Measurements from ENCODE around the gene SERPING1.

- TF ChIP-seq, protein P1, sequence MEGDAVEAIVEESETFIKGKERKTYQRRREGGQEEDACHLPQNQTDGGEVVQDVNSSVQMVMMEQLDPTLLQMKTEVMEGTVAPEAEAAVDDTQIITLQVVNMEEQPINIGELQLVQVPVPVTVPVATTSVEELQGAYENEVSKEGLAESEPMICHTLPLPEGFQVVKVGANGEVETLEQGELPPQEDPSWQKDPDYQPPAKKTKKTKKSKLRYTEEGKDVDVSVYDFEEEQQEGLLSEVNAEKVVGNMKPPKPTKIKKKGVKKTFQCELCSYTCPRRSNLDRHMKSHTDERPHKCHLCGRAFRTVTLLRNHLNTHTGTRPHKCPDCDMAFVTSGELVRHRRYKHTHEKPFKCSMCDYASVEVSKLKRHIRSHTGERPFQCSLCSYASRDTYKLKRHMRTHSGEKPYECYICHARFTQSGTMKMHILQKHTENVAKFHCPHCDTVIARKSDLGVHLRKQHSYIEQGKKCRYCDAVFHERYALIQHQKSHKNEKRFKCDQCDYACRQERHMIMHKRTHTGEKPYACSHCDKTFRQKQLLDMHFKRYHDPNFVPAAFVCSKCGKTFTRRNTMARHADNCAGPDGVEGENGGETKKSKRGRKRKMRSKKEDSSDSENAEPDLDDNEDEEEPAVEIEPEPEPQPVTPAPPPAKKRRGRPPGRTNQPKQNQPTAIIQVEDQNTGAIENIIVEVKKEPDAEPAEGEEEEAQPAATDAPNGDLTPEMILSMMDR (IDR thresholded peaks at IDR 0.05; ENCODE audit: insufficient read depth, low read length, poor library complexity, severe bottlenecking), result no peak
- no peak for TF ChIP-seq EZH2phosphoT487 (conservative IDR thresholded peaks at IDR 0.05; ENCODE audit: low read length)
These were observed 12.2 kb upstream of the SERPING1 start for GRCh38 chr11:57585301-57585700.

Measured in SU-DHL-6 (cell line).